Subcutaneous abdominal adipose tissue (tissue), 5 donors: ENCODE measurements around the gene S100A11.

Experiments used
- H3K27ac ChIP-seq: one replicate; pipeline ENCODE4 v1.7.0; 2013; ENCODE audit warnings: low read depth, mild to moderate bottlenecking, inconsistent platforms, low read length, moderate library complexity
- H3K27me3 ChIP-seq, 5 donors: one replicate each; pipeline ENCODE4 v1.7.0; 2013; ENCODE audit warnings: low read length in 5 of 5, inconsistent platforms in 1 of 5; ENCODE audit not compliant: control insufficient read depth in 5 of 5, insufficient read depth in 4 of 5
- H3K36me3 ChIP-seq, 5 donors: one replicate each; pipeline ENCODE4 v1.7.0; 2013; ENCODE audit warnings: low read length in 5 of 5; ENCODE audit not compliant: control insufficient read depth in 5 of 5, insufficient read depth in 5 of 5
- H3K4me1 ChIP-seq, 5 donors: one replicate each; pipeline ENCODE4 v1.7.0; 2013; ENCODE audit warnings: low read length in 5 of 5, mild to moderate bottlenecking in 3 of 5, moderate library complexity in 1 of 5; ENCODE audit not compliant: control insufficient read depth in 5 of 5, insufficient read depth in 5 of 5
- H3K4me3 ChIP-seq, 5 donors: one replicate each; pipeline ENCODE4 v1.7.0; 2013; ENCODE audit warnings: low read length in 5 of 5, low read depth in 1 of 5
- H3K9ac ChIP-seq, 5 donors: one replicate each; pipeline ENCODE4 v1.7.0; 2013; ENCODE audit warnings: low read length in 5 of 5, mild to moderate bottlenecking in 4 of 5, moderate library complexity in 3 of 5
- H3K9me3 ChIP-seq, 5 donors: one replicate each; pipeline ENCODE4 v1.7.0; 2013; ENCODE audit warnings: low read length in 5 of 5; ENCODE audit not compliant: control insufficient read depth in 5 of 5
- donor health status: healthy.
- donor health status: healthy.
- donor health status: healthy.
- donor health status: healthy.
- donor health status: healthy.

S100A11 gene

DNA sequence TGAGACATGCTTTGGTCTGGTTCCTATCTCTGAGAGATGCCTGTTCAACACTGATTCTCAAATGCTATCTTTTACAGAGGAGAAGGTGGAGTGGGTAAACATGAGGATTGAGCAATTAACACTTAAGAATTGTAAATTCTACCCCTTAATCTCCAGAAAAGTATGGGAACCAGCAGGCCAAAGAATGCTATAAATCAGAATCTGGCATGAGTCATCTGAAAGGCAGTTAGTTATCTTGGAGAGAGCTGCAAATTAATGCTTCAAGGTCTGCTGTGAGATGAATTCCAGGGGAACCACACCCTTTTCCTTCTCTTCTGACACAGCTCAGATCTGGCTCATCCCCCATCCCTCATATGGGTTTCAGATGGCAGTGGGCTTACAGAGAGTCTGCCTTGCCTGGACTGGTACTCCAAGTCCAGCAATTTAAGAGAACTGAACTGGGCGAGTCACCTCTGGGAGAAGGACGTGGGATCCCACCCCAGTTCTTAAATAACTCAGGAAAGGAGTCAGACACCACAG is 48.3 kb downstream of the S100A11 start:
- peak overlapping the region; percentile 99 for H3K27ac ChIP-seq
- H3K4me3 ChIP-seq: peak overlapping the region in 3 of 5 donors; percentile 19 to 99 (median 89)
- H3K27me3 ChIP-seq: no peaks in the 10 kb centered on the region
- H3K4me1 ChIP-seq: peaks cover 17 to 63% (median 55%) of the 10 kb centered on the region in 5 donors
- peak overlapping the region in 2 of 5 donors; percentile 78 to 99 for H3K9ac ChIP-seq
- no peaks in the 10 kb centered on the region for H3K9me3 ChIP-seq
- peaks cover 29 to 38% (median 37%) of the 10 kb centered on the region in 5 donors for H3K36me3 ChIP-seq

DNA sequence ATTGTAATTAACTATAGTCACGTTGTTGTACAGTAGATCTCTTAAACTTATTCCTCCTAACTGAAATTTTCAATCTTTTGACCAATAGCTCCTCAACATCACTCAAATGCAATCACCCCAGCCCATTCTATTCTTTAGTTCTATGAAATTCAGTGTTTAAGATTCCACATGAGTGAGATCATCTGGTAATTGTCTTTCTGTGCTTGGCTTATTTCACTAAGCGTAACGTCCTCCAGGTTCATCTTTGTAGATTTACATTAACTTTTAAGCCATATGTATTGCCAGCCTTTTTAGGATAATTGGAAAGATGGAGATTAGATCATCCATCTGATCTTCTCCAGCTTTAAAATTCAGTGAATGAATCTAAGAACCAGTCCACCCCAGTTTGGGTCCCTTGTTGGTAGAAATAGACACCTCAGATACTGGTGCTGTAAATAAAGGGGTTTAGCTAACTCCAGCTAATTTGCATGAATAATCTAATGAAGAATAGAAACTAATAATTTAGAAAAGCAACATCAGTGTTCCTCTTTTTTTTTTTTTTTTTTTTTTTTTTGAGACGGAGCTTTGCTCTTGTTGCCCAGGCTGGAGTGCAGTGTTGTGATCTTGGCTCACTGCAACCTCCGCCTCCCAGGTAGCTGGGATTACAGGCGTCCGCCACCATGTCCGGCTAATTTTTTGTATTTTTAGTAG is 50.2 kb downstream of the S100A11 start:
- no peak overlapping the region for H3K9ac ChIP-seq
- H3K27me3 ChIP-seq: no peaks in the 10 kb centered on the region
- H3K36me3 ChIP-seq: peaks cover 43 to 53% (median 50%) of the 10 kb centered on the region in 5 donors
- H3K9me3 ChIP-seq: no peaks in the 10 kb centered on the region
- no peak overlapping the region for H3K4me3 ChIP-seq
- peak overlapping the region; percentile 14 for H3K27ac ChIP-seq
- peaks cover 15 to 53% (median 46%) of the 10 kb centered on the region in 5 donors for H3K4me1 ChIP-seq

GRCh38 chr1:151985768-151986167 is 51.0 kb downstream of the S100A11 start:
- no peaks in the 10 kb centered on the region for H3K9me3 ChIP-seq
- H3K36me3 ChIP-seq: peaks cover 47 to 59% (median 50%) of the 10 kb centered on the region in 5 donors
- no peaks in the 10 kb centered on the region for H3K27me3 ChIP-seq
- H3K4me3 ChIP-seq: no peak overlapping the region
- no peak overlapping the region for H3K9ac ChIP-seq
- H3K4me1 ChIP-seq: peaks cover 20 to 53% (median 47%) of the 10 kb centered on the region in 5 donors
- peak overlapping the region; percentile 14 for H3K27ac ChIP-seq

DNA sequence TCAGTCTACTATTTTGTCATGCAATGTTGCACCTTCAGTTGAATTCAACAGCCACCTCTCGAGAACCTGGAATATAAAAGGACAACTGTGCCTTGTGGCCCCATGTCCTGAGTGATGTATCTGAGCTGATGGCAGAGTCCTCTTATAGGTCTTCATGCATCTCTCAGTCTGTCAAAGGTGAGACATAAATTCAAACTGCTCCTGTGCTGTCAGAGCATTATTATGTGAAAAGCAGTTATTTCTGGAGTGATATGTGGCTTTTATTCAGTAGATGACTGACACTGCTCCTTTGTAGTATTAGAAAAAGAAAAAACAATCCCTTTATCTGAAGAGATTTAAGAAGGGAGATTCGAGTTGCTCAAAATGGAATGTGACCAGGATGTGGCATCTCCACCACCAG is 51.5 kb downstream of the S100A11 start:
- Histone ChIP-seq H3K9me3 (no peaks in the 10 kb centered on the region), H3K4me1 (peaks cover 24 to 50% (median 46%) of the 10 kb centered on the region in 5 donors), H3K27me3 (peaks cover 0 to 5% (median 0%) of the 10 kb centered on the region in 5 donors), H3K36me3 (peaks cover 47 to 59% (median 49%) of the 10 kb centered on the region in 5 donors), H3K4me3 (no peak overlapping the region), H3K27ac (no peak overlapping the region), H3K9ac (no peak overlapping the region)

DNA sequence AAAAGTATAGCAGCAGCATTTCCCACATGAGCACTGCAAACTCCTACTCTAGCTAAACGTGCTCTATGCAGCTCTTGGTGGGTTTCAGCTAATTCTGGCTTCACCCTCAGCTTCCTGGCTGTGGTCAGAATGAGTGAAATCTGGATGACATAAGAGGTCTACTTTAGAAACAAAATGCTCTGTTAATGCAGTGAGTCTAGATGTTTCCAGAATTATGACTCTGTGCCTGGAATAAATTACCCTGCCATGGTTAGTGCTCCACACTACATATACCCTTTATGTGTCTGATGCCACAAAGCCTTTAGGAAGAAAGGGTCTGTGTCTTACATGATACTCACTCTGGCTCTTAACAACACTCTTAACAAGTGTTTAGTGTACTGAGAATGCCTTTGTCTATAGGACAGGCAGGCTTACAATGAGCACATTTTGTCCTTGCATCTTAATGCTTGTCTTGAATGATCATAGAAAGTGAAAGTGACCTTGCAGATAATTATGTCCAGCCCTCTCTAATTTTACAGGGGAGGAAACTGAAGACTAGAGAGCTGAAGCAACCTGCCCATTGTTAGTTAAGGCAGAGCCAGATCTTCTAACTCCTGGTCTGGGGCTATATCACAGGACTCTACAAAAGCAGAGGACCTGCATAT is 52.4 kb downstream of the S100A11 start:
- Histone ChIP-seq H3K4me1 (peaks cover 23 to 49% (median 46%) of the 10 kb centered on the region in 5 donors), H3K9me3 (no peaks in the 10 kb centered on the region), H3K36me3 (peaks cover 47 to 59% (median 49%) of the 10 kb centered on the region in 5 donors), H3K27me3 (peaks cover 0 to 7% (median 0%) of the 10 kb centered on the region in 5 donors), H3K4me3 (no peak overlapping the region), H3K9ac (no peak overlapping the region), H3K27ac (no peak overlapping the region)
